NB4 (cell line): ENCODE data around the gene AKR1B1.

Experiments
- CTCF ChIP-seq: IDR thresholded peaks from one replicate; pipeline ENCODE4 v1.5.1; 2012; ENCODE audit warnings: low read depth, low read length
- MYC ChIP-seq: IDR thresholded peaks from 2 replicates; pipeline ENCODE4 v1.6.1; 2011; ENCODE audit warnings: low read depth, low read length
- POLR2A ChIP-seq: IDR thresholded peaks from 2 replicates; pipeline ENCODE4 v1.6.1; 2011; ENCODE audit warnings: mild to moderate bottlenecking; ENCODE audit not compliant: insufficient read length; ENCODE audit errors: extremely low read depth

DNA sequence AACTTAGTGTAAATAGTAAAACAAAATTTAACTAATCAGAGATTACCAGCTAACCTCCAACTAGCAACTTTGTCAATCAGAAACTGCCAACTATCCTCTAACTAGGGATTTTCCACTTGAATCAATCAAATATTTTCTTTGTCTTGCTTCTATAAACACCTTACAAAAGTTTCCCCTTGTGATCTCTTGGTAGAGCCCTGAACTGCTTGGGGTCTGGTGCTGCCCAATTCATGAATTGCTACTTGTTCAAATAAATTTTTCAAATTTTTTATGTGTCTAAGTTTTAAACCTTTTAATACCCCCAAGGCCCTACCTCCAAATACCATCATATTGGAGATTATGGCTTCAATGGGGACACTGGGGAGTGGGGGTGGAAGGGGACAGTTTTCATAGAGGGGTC, 24.0 kb upstream of the AKR1B1 start:
- TF ChIP-seq CTCF (no peak), POLR2A (no peak), MYC (no peak)
